Measurements from ENCODE around the gene CRIM1.
A peak's percentile ranks its signal among the peaks of the same experiment; 100 is the strongest.

The CRIM1 gene

DNA sequence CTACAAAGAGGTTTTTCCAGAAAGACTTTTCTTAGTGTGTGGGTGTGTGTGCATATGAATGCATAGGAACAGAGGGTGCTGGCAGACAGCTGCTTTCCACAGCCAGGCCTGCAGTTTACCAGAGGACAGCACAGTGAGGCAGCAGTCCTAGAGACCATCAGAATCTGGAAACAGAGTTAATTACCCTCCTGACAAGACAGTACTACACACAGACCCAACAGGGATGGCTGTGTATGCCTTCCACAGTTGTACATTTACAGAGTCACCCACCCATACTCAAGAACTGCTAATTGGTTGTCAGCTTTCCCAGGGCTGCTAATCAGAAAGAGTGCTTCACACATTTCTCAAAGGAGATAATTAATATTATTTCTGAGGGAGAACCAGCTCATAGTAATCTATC lies 137.7 kb downstream of the CRIM1 start:
- TF ChIP-seq CTCF (IDR thresholded peaks at IDR 0.05; ENCODE audit: borderline replicate concordance, insufficient read depth, low read depth, low read length) = no peak
- H3K4me3 ChIP-seq (ENCODE audit: low read depth, low read length) = no peak overlapping the region

DNA sequence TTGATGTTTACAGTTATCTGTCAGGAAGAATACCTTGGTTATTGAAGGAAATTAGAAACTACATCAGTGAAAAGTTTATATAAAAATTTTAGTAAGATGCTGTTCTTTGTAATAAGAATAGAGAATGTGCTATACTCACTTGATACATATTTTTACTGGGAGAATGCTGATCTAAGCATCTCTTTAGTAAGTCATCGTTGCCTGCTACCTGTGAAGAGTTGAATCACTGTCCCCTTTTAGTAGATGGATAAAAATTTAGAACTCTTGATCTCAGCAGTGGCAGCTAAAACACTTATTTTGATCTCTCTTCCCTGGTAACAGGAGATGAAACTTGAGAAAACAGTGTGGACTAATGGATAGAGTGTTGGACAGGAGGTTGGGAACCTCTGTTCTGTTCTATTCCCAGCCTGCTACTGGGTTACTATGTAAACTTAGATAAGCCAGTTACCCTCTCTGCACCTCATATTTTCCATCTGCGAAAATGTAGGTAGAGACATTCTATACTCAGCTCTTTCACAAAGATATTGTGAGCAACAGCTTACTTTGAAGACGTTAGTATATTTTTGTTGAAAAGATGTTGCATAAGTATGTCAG lies 142.1 kb downstream of the CRIM1 start:
- no peak for TF ChIP-seq CTCF (IDR thresholded peaks at IDR 0.05; ENCODE audit: borderline replicate concordance, insufficient read depth, low read depth, low read length)
- H3K4me3 ChIP-seq (ENCODE audit: low read depth, low read length) = no peak overlapping the region

GRCh38 chr2:36499128-36499820 lies 143.7 kb downstream of the CRIM1 start:
- TF ChIP-seq CTCF (IDR thresholded peaks at IDR 0.05; ENCODE audit: borderline replicate concordance, insufficient read depth, low read depth, low read length) = no peak

DNA sequence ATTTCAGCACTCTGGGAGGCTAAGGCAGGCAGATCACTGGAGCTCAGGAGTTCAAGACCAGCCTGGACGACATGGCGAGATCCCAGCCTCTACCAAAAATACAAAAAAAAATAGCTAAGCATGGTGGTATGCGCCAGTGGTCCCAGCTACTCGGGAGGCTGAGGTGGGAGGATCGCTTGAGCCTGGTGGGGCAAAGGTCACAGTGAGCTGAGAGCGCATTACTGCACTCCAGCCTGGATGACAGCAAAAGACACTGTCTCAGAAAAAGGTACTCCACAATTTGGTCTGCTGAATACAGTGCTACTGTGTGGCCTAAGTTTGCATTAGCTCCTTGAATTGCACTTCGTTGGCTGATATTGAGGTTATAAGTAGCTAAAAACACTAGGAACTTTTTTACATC lies 144.5 kb downstream of the CRIM1 start:
- no peak for TF ChIP-seq CTCF (IDR thresholded peaks at IDR 0.05; ENCODE audit: borderline replicate concordance, insufficient read depth, low read depth, low read length)
- H3K4me3 ChIP-seq (ENCODE audit: low read depth, low read length) = no peak overlapping the region

More at GRCh38 chr2:36499128-36499820, 143.7 kb downstream of the CRIM1 start:
- H3K4me3 ChIP-seq (ENCODE audit: low read depth, low read length) = no peak overlapping the region

DNA sequence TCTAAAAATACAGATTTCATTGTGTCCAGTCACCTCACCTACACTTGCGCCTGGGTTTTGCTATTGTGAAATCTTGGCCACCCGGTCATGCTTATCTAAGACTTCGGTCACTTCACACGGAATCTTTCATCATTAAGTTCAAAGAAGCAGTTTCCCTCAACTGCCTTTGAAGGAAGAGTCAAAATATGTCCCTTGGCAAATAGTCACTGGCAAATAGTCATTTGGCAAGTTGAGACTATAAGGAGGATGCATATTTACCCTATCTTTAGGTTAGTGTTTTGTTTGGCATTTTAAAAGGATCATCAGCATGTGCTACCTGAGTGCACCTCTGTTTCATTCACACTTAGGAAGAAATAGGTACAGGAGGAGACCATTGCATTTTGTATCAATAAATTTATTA lies 146.5 kb downstream of the CRIM1 start:
- no peak for TF ChIP-seq CTCF (IDR thresholded peaks at IDR 0.05; ENCODE audit: borderline replicate concordance, insufficient read depth, low read depth, low read length)
- no peak overlapping the region for H3K4me3 ChIP-seq (ENCODE audit: low read depth, low read length)

DNA sequence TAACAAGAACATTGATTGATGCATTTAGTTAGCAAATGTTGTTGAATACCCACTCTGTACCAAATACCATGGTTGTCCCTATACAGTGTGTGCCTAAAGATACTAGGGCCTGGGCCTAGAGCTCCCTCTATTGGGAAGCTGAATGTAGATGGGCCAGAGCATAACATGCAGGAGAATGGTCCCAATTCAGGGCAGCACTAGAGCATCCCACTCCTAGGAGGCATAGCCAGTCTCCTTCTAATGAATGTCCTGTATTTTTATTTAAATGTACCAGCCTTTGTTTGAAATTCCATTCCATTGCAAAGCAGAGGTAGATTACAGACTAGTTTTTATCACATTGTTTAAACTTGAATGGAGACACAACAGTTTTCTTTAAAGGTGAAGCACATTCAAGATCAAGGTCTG lies 151.8 kb downstream of the CRIM1 start:
- H3K4me3 ChIP-seq (ENCODE audit: low read depth, low read length) = no peak overlapping the region
- peak; percentile 83 for TF ChIP-seq CTCF (IDR thresholded peaks at IDR 0.05; ENCODE audit: borderline replicate concordance, insufficient read depth, low read depth, low read length)

GRCh38 chr2:36509075-36509474 lies 153.5 kb downstream of the CRIM1 start:
- no peak overlapping the region for H3K4me3 ChIP-seq (ENCODE audit: low read depth, low read length)
- TF ChIP-seq CTCF (IDR thresholded peaks at IDR 0.05; ENCODE audit: borderline replicate concordance, insufficient read depth, low read depth, low read length) = no peak

All from GM12875 (cell line).